Transverse colon (tissue), 4 donors: ENCODE results near the gene C1orf159. TPM values are rescaled to one million over a fixed set of nuclear protein-coding genes. Genes with fewer than 3 reads are reported as not detected.
"Not testable (repeated sequence)": the region's sequence is repeated elsewhere in the genome, so short reads cannot be mapped to it uniquely, and the experiment has no call there.

ENCODE experiments used
- DNase-seq: peaks from one replicate; pipeline ENCODE4 v3.0.0-alpha.2; 2019
- H3K27ac ChIP-seq, 4 donors: fragments of 200-600 bp; sonication (generic); 2 replicates each; pipeline ENCODE4 v1.5.1; 2016 to 2018; ENCODE audit warnings: inconsistent platforms in 4 of 4
- H3K27me3 ChIP-seq: fragments of 200-600 bp; sonication (generic); 2 replicates; pipeline ENCODE4 v1.5.1; 2017; ENCODE audit warnings: inconsistent platforms
- H3K36me3 ChIP-seq, 4 donors: fragments of 200-600 bp; sonication (generic); 2 replicates each; pipeline ENCODE4 v1.5.1; 2017 to 2019; ENCODE audit warnings: inconsistent platforms in 4 of 4
- H3K4me1 ChIP-seq, 4 donors: fragments of 200-600 bp; sonication (generic); 2 replicates each; pipeline ENCODE4 v1.5.1; 2017 to 2020; ENCODE audit warnings: inconsistent platforms in 4 of 4
- H3K4me3 ChIP-seq, 4 donors: fragments of 200-600 bp; sonication (generic); 1 replicate in 1 of 4; 2 replicates in 3 of 4; pipeline versions ENCODE4 v1.5.1 to v1.6.1; 2017 to 2019; ENCODE audit warnings: inconsistent platforms in 4 of 4
- H3K9me3 ChIP-seq, 2 donors: fragments of 200-600 bp; sonication (generic); 2 replicates each; pipeline ENCODE4 v1.5.1; 2017 to 2019; ENCODE audit warnings: inconsistent platforms in 2 of 2
- CTCF ChIP-seq, 5 experiments: fragments of 200-600 bp in 3 of 5; fragments of 450-650 bp in 2 of 5; sonication (generic) in 3 of 5; IDR thresholded peaks; 1 replicate in 2 of 5; 2 replicates in 3 of 5; pipeline ENCODE4 v1.5.1; 2016 to 2017; ENCODE audit warnings: antibody characterized with exemption in 5 of 5, inconsistent platforms in 3 of 5, mild to moderate bottlenecking in 2 of 5, moderate library complexity in 1 of 5
- EP300 ChIP-seq: sonication (generic); formaldehyde crosslinking; IDR thresholded peaks from one replicate; pipeline ENCODE4 v1.6.1; 2017; ENCODE audit warnings: antibody characterized with exemption, low read depth
- POLR2A ChIP-seq: fragments of 450-650 bp; IDR thresholded peaks from one replicate; pipeline ENCODE4 v1.6.1; 2016; ENCODE audit warnings: antibody characterized with exemption, mild to moderate bottlenecking, moderate library complexity
- POLR2AphosphoS5 ChIP-seq, 3 donors: sonication (generic); formaldehyde crosslinking; IDR thresholded peaks; one replicate each; pipeline ENCODE4 v1.6.1; 2016; ENCODE audit warnings: antibody characterized with exemption in 3 of 3
- WGBS, 2 donors: methylation state at CpG; one replicate each; pipeline ENCODE4 v1.1.5; 2018; ENCODE audit warnings: low coverage in 1 of 2; 5-methylcytosine and 5-hydroxymethylcytosine counted together
- in situ Hi-C, 4 donors: fragments of 200-750 bp; cut with MboI; loops; one replicate each; pipeline versions ENCODE4 v1.15.0 to v1.15.1; 2017; ENCODE audit warnings: low sequenced_read_pairs in 3 of 4, low pct_ligation_motif_present in 1 of 4, low pct_unique_long_range_greater_than_20kb in 1 of 4
- intact Hi-C: fragments of 100-400 bp; cut with DNase I; formaldehyde crosslinking; loops from one replicate; pipeline ENCODE4 v1.15.1; 2023; ENCODE audit warnings: low total_unique reads
- total RNA-seq, 4 donors: library from RNA; depleted of rRNA; stranded (reverse); fragments of >200 nt; gene quantifications; one replicate each; pipeline ENCODE4 v1.1.0, GENCODE V29; 2016

The C1orf159 gene
- total RNA-seq, 4 donors from 2014 or later, result 23.6 to 108 (median 47.3) TPM

GRCh38 chr1:1080122-1080757, 35.6 kb downstream of the C1orf159 start:
- peak overlapping the region; percentile 3 to 61 (median 18) for H3K27ac ChIP-seq
- intact Hi-C loops, result no loop called here
- H3K27me3 ChIP-seq, result peaks cover 4% of the 10 kb centered on the region
- H3K4me1 ChIP-seq, result peaks cover 12 to 14% (median 13%) of the 10 kb centered on the region in 4 donors
- 6% methylated on average over 17 of the region's 23 CpGs; no CpG with 5 or more reads in 1 of the 2 donors for WGBS, 2 donors
- peak; percentile 67 for DNase-seq
- H3K4me3 ChIP-seq, result peak overlapping the region in 2 of 4 donors; percentile 26 to 30
- TF ChIP-seq EP300, result no peak
- no peak for TF ChIP-seq CTCF (IDR thresholded peaks at IDR 0.05)
- no peak for TF ChIP-seq POLR2A
- TF ChIP-seq POLR2AphosphoS5 (IDR thresholded peaks at IDR 0.05), result no peak
- no peaks in the 10 kb centered on the region for H3K36me3 ChIP-seq
- no peaks in the 10 kb centered on the region for H3K9me3 ChIP-seq
- in situ Hi-C loops, result no loop called here

- intact Hi-C loops, result no loop called here
These were observed 36.3 kb downstream of the C1orf159 start for GRCh38 chr1:1079408-1080121.

GRCh38 chr1:1077396-1077795, 38.5 kb downstream of the C1orf159 start:
- H3K36me3 ChIP-seq, H3K27ac ChIP-seq, in situ Hi-C loops, DNase-seq, H3K9me3 ChIP-seq, intact Hi-C loops, H3K4me3 ChIP-seq: not testable (repeated sequence)
- Histone ChIP-seq H3K4me1 (peaks cover 12 to 30% (median 26%) of the 10 kb centered on the region in 4 donors), H3K27me3 (peaks cover 15% of the 10 kb centered on the region)
- no CpG with 5 or more reads among the region's 21 CpGs for WGBS, 2 donors

More at GRCh38 chr1:1079408-1080121, 36.3 kb downstream of the C1orf159 start:
- Histone ChIP-seq H3K27me3 (peaks cover 8% of the 10 kb centered on the region), H3K4me1 (peaks cover 12 to 17% (median 16%) of the 10 kb centered on the region in 4 donors), H3K4me3 (peak overlapping the region in 3 of 4 donors; percentile 8 to 30 (median 26)), H3K9me3 (no peaks in the 10 kb centered on the region), H3K27ac (peak overlapping the region; percentile 3 to 61 (median 18)), H3K36me3 (no peaks in the 10 kb centered on the region)
- peak; percentile 12 to 40 (median 30) for TF ChIP-seq POLR2AphosphoS5 (IDR thresholded peaks at IDR 0.05)
- TF ChIP-seq POLR2A, result no peak
- peak; percentile 70 for DNase-seq
- in situ Hi-C loops, result no loop called here
- WGBS, 2 donors, result 6% methylated on average over 23 of the region's 38 CpGs; no CpG with 5 or more reads in 1 of the 2 donors

- H3K4me3 ChIP-seq, result no peak overlapping the region
- in situ Hi-C loops (no loop called here), intact Hi-C loops (no loop called here)
- H3K27me3 ChIP-seq, result peaks cover 21% of the 10 kb centered on the region
- TF ChIP-seq EP300 (no peak), POLR2A (no peak), CTCF (IDR thresholded peaks at IDR 0.05) (no peak), POLR2AphosphoS5 (IDR thresholded peaks at IDR 0.05) (no peak)
- H3K36me3 ChIP-seq, result no peaks in the 10 kb centered on the region
- H3K4me1 ChIP-seq, result peaks cover 12 to 28% (median 24%) of the 10 kb centered on the region in 4 donors
- WGBS, 2 donors, result 59% methylated on average over 17 of the region's 21 CpGs; no CpG with 5 or more reads in 1 of the 2 donors
- no peak for DNase-seq
- no peak overlapping the region for H3K27ac ChIP-seq
- no peaks in the 10 kb centered on the region for H3K9me3 ChIP-seq
These were observed 40.5 kb downstream of the C1orf159 start for GRCh38 chr1:1075148-1075935.
